Lower lobe of right lung (tissue), 2 donors: ENCODE measurements around the gene DACT2. TPM values are rescaled to one million over a fixed set of nuclear protein-coding genes. Genes with fewer than 3 reads are reported as not detected.

ENCODE experiments used
- ATAC-seq, 2 donors: fragments of 200-7000 bp; cut with Tn5 transposase; one replicate each; pipeline ENCODE4 v1.9.1; 2020 to 2022; ENCODE audit warnings: mild to moderate bottlenecking in 2 of 2, moderate library complexity in 2 of 2
- DNase-seq: peaks from one replicate; pipeline ENCODE4 v3.0.0-alpha.2; 2020
- H3K27ac ChIP-seq: fragments of 200-600 bp; one replicate; pipeline ENCODE4 v1.8.0; 2022
- H3K27me3 ChIP-seq: fragments of 200-600 bp; one replicate; pipeline ENCODE4 v1.8.0; 2022; ENCODE audit warnings: low read depth
- H3K36me3 ChIP-seq: fragments of 200-600 bp; one replicate; pipeline ENCODE4 v1.8.0; 2022; ENCODE audit warnings: mild to moderate bottlenecking
- H3K4me1 ChIP-seq: fragments of 200-600 bp; one replicate; pipeline ENCODE4 v1.8.0; 2022
- H3K4me3 ChIP-seq: fragments of 200-600 bp; one replicate; pipeline ENCODE4 v1.8.0; 2022; ENCODE audit warnings: mild to moderate bottlenecking
- H3K9me3 ChIP-seq: fragments of 200-600 bp; one replicate; pipeline ENCODE4 v1.8.0; 2022
- CTCF ChIP-seq: fragments of 200-600 bp; IDR thresholded peaks from one replicate; pipeline ENCODE4 v1.8.0; 2022; ENCODE audit warnings: antibody characterized with exemption, mild to moderate bottlenecking
- intact Hi-C: fragments of 100-400 bp; cut with DNase I; formaldehyde crosslinking; loops from one replicate; pipeline ENCODE4 v1.11.0; 2022
- total RNA-seq: library from RNA; stranded (reverse); fragmentation: NEBNext Ultra II Directional; extraction: Animal tissue kit (Norgen Biotek cat#: 25700); gene quantifications from one replicate; pipeline ENCODE4 v1.2.1, GENCODE V29; 2021
- donor health status: DM: no; HTN: yes; CAD: no; lungs with severe emphysema.

DACT2 gene
- total RNA-seq, 1 donor from 2014 or later: 2.4 TPM

- intact Hi-C loops: no loop called here
- ATAC-seq (no peak), DNase-seq (no peak)
- no peaks in the 10 kb centered on the region for H3K9me3 ChIP-seq
- H3K4me1 ChIP-seq: no peaks in the 10 kb centered on the region
- no peaks in the 10 kb centered on the region for H3K36me3 ChIP-seq
- no peak overlapping the region for H3K4me3 ChIP-seq
- H3K27ac ChIP-seq: no peak overlapping the region
- H3K27me3 ChIP-seq: no peaks in the 10 kb centered on the region
- TF ChIP-seq CTCF: no peak
Observed at GRCh38 chr6:168305863-168306262, 13.7 kb downstream of the DACT2 start.

GRCh38 chr6:168305096-168305749 lies 14.4 kb downstream of the DACT2 start:
- ATAC-seq (peak in 1 of 2 donors; percentile 42), DNase-seq (no peak)
- Histone ChIP-seq H3K27ac (no peak overlapping the region), H3K27me3 (no peaks in the 10 kb centered on the region), H3K4me1 (no peaks in the 10 kb centered on the region), H3K4me3 (no peak overlapping the region), H3K36me3 (no peaks in the 10 kb centered on the region), H3K9me3 (no peaks in the 10 kb centered on the region)
- intact Hi-C loops: no loop called here
- TF ChIP-seq CTCF: no peak

GRCh38 chr6:168304752-168305015 lies 14.9 kb downstream of the DACT2 start:
- Histone ChIP-seq H3K36me3 (no peaks in the 10 kb centered on the region), H3K4me3 (no peak overlapping the region), H3K27ac (no peak overlapping the region), H3K4me1 (no peaks in the 10 kb centered on the region), H3K9me3 (no peaks in the 10 kb centered on the region), H3K27me3 (no peaks in the 10 kb centered on the region)
- intact Hi-C loops: no loop called here
- DNase-seq: no peak
- no peak for ATAC-seq
- no peak for TF ChIP-seq CTCF

- TF ChIP-seq CTCF: no peak
- DNase-seq (no peak), ATAC-seq (no peak)
- intact Hi-C loops: no loop called here
- Histone ChIP-seq H3K9me3 (no peaks in the 10 kb centered on the region), H3K36me3 (no peaks in the 10 kb centered on the region), H3K4me3 (no peak overlapping the region), H3K4me1 (no peaks in the 10 kb centered on the region), H3K27me3 (no peaks in the 10 kb centered on the region), H3K27ac (no peak overlapping the region)
Observed at GRCh38 chr6:168303982-168304751, 15.4 kb downstream of the DACT2 start.

- ATAC-seq: no peak
- no peak for TF ChIP-seq CTCF
- no peaks in the 10 kb centered on the region for H3K27me3 ChIP-seq
- DNase-seq: no peak
- no peaks in the 10 kb centered on the region for H3K4me1 ChIP-seq
- intact Hi-C loops: no loop called here
- H3K9me3 ChIP-seq: no peaks in the 10 kb centered on the region
- H3K36me3 ChIP-seq: no peaks in the 10 kb centered on the region
- H3K4me3 ChIP-seq: no peak overlapping the region
- H3K27ac ChIP-seq: no peak overlapping the region
Observed at GRCh38 chr6:168302534-168302933, 17.0 kb downstream of the DACT2 start.
